ENCODE measurements around the gene DOCK9.

- TF ChIP-seq POLR2A (IDR thresholded peaks at IDR 0.05), result no peak
- TF ChIP-seq CTCF (IDR thresholded peaks at IDR 0.05), result no peak
Measured at GRCh38 chr13:98976338-98976737, 1.5 kb downstream of the DOCK9 start.

All from uterus (tissue), 2 donors.